Activated naive CD4-positive, alpha-beta T cell treated with anti-CD3 and anti-CD28 coated beads, Interleukin-2, amount 10 ng/mL, durations not matched to agents 7 days and 5 days (primary cell): ENCODE data around the gene SART3.
"Not testable (repeated sequence)": the region's sequence is repeated elsewhere in the genome, so short reads cannot be mapped to it uniquely, and the experiment has no call there.

Experiments
- CTCF ChIA-PET: fragments of 350-600 bp; sonication (Branson Sonifier 250); formaldehyde crosslinking; loops from one replicate; lab custom pipeline; 2021; ENCODE audit warnings: antibody characterized with exemption; lab: Charles Lee
- DNase-seq: peaks from one replicate; pipeline ENCODE4 v3.0.0-alpha.2; 2020
- H3K27ac Mint-ChIP-seq: one replicate; pipeline ENCODE4 v1.8.0; 2021; ENCODE audit warnings: mild to moderate bottlenecking, moderate library complexity, mixed read lengths
- H3K27me3 Mint-ChIP-seq: one replicate; pipeline ENCODE4 v1.8.0; 2021; ENCODE audit warnings: mild to moderate bottlenecking, mixed read lengths
- H3K36me3 Mint-ChIP-seq: one replicate; pipeline ENCODE4 v1.8.0; 2021; ENCODE audit warnings: mixed read lengths
- H3K4me1 Mint-ChIP-seq: one replicate; pipeline ENCODE4 v1.8.0; 2021; ENCODE audit warnings: mixed read lengths
- H3K4me3 Mint-ChIP-seq: one replicate; pipeline ENCODE4 v1.8.0; 2021; ENCODE audit warnings: mild to moderate bottlenecking, moderate library complexity, mixed read lengths
- H3K9me3 Mint-ChIP-seq: one replicate; pipeline ENCODE4 v1.8.0; 2021; ENCODE audit warnings: mixed read lengths

The SART3 gene

DNA sequence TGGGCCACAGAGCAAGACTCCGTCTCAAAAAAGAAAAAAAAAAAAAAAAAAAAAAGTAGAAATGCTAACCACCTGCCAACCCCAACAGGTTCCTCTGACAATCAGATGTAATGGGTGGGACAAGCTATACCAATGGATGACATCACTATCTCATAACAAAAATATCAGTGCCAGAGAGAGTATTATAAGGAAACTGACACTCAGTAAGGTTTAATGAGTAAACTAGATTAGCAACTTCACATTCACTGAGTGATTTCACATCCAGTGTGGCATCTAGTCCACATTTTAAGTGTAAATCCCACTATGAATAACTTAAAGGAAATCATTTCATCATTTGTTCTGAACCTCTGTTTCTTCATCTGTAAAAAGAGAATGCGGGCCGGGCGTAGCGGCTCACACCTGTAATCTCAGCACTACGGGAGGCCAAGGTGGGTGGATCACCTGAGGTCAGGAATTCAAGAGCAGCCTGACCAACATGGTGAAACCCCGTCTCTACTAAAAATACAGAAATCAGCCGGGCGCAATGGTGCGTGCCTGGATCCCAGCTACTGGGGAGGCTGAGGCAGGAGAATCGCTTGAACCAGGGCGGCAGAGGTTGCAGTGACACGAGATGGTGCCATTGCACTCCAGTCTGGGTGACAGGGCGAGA lies 1.8 kb downstream of the SART3 start:
- Mint-ChIP-seq H3K4me3 (peak overlapping the region; percentile 98), H3K9me3 (no peaks in the 10 kb centered on the region), H3K27me3 (no peaks in the 10 kb centered on the region), H3K27ac (peak overlapping the region; percentile 97), H3K36me3 (peaks cover 29% of the 10 kb centered on the region), H3K4me1 (peaks cover 65% of the 10 kb centered on the region)
- DNase-seq = no peak
- CTCF ChIA-PET = interaction anchor here (15.3 kb wide), 1 partner anchor 60 kb away, joined by 268 read pairs; no protein-coding TSS in a partner anchor

DNA sequence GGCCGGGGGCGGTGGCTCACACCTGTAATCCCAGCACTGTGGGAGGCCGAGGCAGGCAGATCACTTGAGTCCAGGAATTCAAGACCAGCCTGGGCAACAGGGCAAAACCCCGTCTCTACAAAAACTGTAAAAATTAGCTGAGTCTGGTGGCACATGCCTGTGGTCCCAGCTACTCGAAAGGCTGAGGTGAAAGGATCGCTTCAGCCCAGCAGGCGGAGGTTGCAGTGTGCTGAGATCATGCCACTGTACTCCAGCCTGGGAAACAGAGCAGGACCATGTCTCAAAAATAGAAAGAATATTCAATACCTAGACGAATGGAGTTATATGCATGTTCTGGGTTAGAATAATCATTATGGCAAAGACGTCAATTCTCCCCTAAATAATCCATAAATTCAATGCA lies 5.6 kb downstream of the SART3 start:
- H3K27ac Mint-ChIP-seq, H3K9me3 Mint-ChIP-seq, H3K27me3 Mint-ChIP-seq, DNase-seq, H3K4me3 Mint-ChIP-seq: not testable (repeated sequence)
- CTCF ChIA-PET = interaction anchor here (3.0 kb wide), 1 partner anchor 62 kb away, joined by 13 read pairs; no protein-coding TSS in a partner anchor
- Mint-ChIP-seq H3K36me3 (peaks cover 42% of the 10 kb centered on the region), H3K4me1 (peaks cover 78% of the 10 kb centered on the region)

DNA sequence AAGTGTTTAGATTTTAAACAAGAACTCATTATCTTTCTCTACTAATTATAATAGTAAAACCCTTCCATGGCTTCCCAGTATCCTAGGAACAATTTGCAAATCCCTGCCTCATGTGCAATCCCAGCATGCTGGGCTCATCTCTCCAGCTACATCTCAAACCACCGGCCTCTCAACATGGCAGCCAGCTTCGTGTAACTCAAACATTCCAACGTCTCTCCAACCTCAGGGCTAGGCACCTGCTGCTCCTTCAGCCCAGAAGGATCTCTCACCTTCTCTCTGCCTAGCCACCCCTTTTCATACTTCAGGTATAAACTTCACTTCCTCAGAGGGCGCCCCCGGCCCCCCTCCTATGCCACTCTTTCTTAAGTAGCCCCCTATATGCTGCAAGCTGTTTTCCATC lies 7.2 kb downstream of the SART3 start:
- Mint-ChIP-seq H3K27me3 (no peaks in the 10 kb centered on the region), H3K27ac (peak overlapping the region; percentile 69), H3K4me1 (peaks cover 67% of the 10 kb centered on the region), H3K36me3 (peaks cover 45% of the 10 kb centered on the region), H3K9me3 (no peaks in the 10 kb centered on the region), H3K4me3 (no peak overlapping the region)
- DNase-seq = no peak
- CTCF ChIA-PET = no interaction called here

DNA sequence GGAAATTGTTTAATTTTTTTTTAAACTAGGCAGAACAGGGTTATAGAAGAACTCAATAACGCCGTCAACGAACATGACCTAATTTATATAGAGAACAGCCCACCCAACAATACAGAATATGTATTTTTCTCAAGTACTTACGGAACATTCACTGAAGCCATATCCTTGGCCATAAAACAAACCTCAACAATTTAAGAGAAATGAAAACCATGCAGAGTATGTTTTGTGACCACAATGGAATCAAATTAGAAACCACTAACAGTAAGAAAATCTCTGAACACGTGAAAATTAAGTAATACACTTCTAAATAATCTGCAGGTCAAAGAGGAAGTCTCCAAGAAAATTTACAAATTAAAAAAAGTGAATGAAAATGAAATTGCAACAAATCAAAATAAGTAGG lies 9.4 kb downstream of the SART3 start:
- Mint-ChIP-seq H3K9me3 (no peaks in the 10 kb centered on the region), H3K27me3 (no peaks in the 10 kb centered on the region), H3K36me3 (peaks cover 47% of the 10 kb centered on the region), H3K27ac (no peak overlapping the region), H3K4me1 (peaks cover 52% of the 10 kb centered on the region), H3K4me3 (no peak overlapping the region)
- CTCF ChIA-PET = no interaction called here
- no peak for DNase-seq

DNA sequence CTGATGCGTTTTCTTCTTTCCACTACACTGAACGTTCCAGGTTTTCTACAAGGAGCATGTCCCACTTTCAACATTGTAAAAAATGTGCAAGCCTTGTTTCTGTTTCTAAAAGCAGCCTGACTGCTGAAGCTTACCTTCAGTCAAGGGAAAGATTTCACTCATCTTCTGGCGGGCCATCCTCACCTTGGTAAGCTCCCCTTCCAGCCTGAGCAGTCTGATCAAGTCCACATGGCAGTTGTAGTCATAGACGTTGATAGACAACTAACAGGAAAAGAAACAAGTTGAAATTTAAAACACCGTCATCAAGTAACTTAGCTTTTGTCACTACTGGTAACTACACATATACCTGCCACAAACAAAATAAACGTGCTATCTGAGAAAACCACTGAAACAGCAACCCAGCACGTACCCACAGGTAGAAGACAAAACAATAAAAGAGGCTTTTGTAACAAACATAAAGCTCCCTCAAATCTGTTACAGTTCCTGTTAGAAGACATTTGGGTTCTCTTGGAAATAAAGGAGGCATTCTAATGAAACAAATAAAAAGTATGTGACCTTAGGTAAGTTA lies 11.9 kb downstream of the SART3 start:
- Mint-ChIP-seq H3K4me1 (peaks cover 35% of the 10 kb centered on the region), H3K27me3 (no peaks in the 10 kb centered on the region), H3K36me3 (peaks cover 48% of the 10 kb centered on the region), H3K9me3 (no peaks in the 10 kb centered on the region), H3K4me3 (no peak overlapping the region), H3K27ac (no peak overlapping the region)
- no peak for DNase-seq
- CTCF ChIA-PET = interaction anchor here (1.5 kb wide), 1 partner anchor 11 kb away, joined by 3 read pairs; no protein-coding TSS in a partner anchor

DNA sequence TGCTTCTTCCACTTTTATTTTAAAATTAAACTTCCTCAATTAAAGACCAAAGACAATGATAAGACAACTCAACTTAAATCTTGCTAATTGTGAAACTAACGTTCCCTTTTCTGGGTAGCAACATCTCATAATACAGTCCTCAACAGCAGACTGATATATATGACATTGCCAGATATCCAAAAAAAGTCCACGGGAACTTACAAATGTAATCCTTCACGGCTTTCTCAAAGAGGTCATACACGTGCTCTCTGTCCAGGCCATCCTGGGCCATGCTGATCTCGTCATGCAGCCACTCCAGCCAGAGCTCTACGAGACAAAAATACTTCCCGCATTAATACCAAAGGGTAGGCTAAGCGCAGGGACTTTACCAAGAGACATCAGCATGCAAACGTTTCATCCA lies 13.3 kb downstream of the SART3 start:
- no peak for DNase-seq
- Mint-ChIP-seq H3K4me1 (peaks cover 23% of the 10 kb centered on the region), H3K4me3 (no peak overlapping the region), H3K9me3 (no peaks in the 10 kb centered on the region), H3K27ac (no peak overlapping the region), H3K36me3 (peaks cover 51% of the 10 kb centered on the region), H3K27me3 (no peaks in the 10 kb centered on the region)
- CTCF ChIA-PET = interaction anchor here (1.5 kb wide), 1 partner anchor 13 kb away, joined by 3 read pairs; no protein-coding TSS in a partner anchor

DNA sequence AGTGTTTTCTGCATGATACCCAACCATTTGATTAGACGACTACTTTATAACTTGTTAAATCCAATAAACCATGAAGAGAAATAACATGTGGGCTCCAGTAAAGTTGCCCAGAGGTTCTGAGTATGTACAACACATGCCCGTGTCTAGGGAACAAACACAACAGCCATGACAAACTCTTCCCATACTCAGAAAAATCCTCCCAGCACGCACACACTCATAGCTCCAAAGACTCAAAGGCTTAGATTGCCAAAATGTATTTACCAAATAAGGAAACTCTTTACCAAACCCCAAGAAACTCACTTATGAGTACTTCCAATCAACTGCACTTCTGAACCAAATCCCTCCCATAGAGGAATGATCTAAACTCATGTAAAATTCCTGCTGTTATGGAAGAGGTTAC lies 17.3 kb downstream of the SART3 start:
- peaks cover 53% of the 10 kb centered on the region for H3K36me3 Mint-ChIP-seq
- DNase-seq = no peak
- H3K4me1 Mint-ChIP-seq = no peaks in the 10 kb centered on the region
- no peaks in the 10 kb centered on the region for H3K9me3 Mint-ChIP-seq
- no peak overlapping the region for H3K4me3 Mint-ChIP-seq
- no peak overlapping the region for H3K27ac Mint-ChIP-seq
- CTCF ChIA-PET = no interaction called here
- no peaks in the 10 kb centered on the region for H3K27me3 Mint-ChIP-seq

DNA sequence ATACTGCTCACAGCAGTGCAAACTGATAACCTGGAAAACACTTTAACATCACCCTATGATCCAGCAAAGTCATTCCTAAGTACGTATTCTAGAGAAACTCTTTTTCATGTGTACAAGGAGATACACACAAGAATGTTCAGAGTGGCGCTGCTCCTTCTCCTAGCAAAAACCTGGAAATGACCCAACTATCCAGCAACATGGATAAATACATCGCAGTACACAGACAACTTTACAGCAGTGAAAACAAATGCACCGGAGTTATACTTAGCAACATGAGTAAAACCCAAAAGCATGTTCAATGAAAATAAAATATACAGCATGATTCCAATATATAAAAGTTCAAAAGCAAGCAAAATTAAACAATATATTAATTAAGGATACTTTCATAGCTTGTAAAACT lies 18.7 kb downstream of the SART3 start:
- Mint-ChIP-seq H3K27me3 (no peaks in the 10 kb centered on the region), H3K4me3 (no peak overlapping the region), H3K27ac (no peak overlapping the region), H3K9me3 (no peaks in the 10 kb centered on the region), H3K4me1 (no peaks in the 10 kb centered on the region), H3K36me3 (peaks cover 57% of the 10 kb centered on the region)
- no peak for DNase-seq
- CTCF ChIA-PET = no interaction called here

DNA sequence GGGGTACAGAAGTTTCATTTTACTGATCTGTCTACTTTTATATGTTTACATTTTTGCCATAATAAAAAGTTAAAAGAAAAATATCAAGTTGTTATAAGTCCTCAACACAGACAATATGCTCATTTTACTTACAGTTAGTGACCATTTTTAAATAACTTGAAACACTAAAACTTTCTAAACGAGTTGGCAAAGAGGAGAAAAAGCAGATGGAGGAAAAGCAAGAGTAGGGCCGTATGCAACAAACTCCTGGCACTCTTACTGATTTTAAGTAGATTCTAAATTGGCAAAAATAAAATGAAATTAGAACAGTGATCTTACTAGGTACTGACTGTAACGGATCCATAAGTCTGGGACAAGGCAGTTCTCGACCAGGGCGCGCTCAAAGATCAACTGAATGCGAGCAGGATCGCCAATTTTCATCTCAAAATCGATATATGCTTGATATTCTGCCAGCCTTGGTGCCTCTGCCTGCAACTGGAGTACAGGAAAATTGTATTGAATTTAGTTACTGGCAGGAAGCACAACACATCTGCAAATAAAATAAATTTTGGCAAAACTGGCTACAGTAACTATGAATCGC lies 22.3 kb downstream of the SART3 start:
- Mint-ChIP-seq H3K4me1 (no peaks in the 10 kb centered on the region), H3K9me3 (no peaks in the 10 kb centered on the region), H3K27ac (no peak overlapping the region), H3K4me3 (no peak overlapping the region), H3K36me3 (peaks cover 65% of the 10 kb centered on the region), H3K27me3 (no peaks in the 10 kb centered on the region)
- no peak for DNase-seq
- CTCF ChIA-PET = no interaction called here

DNA sequence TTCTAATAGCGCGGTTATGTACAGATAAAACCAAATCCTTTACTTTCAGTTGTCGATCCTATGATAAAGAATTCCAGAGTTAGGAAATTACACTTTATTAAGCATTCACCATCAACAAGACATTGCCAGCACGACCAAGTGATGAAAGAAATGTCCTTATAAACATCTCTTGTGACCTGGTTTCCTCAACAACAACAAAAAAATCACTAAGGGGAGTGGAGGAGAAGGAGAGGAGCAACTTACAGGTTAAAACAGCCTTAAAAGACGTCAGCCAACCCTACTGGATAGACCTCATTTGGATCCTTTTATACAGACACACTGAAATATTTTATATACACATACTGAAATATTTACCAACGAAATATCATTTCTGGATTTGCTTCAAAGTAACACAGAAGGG lies 22.8 kb downstream of the SART3 start:
- Mint-ChIP-seq H3K4me1 (no peaks in the 10 kb centered on the region), H3K36me3 (peaks cover 61% of the 10 kb centered on the region), H3K27me3 (no peaks in the 10 kb centered on the region), H3K4me3 (no peak overlapping the region), H3K27ac (peak overlapping the region; percentile 55), H3K9me3 (no peaks in the 10 kb centered on the region)
- CTCF ChIA-PET = no interaction called here
- no peak for DNase-seq

DNA sequence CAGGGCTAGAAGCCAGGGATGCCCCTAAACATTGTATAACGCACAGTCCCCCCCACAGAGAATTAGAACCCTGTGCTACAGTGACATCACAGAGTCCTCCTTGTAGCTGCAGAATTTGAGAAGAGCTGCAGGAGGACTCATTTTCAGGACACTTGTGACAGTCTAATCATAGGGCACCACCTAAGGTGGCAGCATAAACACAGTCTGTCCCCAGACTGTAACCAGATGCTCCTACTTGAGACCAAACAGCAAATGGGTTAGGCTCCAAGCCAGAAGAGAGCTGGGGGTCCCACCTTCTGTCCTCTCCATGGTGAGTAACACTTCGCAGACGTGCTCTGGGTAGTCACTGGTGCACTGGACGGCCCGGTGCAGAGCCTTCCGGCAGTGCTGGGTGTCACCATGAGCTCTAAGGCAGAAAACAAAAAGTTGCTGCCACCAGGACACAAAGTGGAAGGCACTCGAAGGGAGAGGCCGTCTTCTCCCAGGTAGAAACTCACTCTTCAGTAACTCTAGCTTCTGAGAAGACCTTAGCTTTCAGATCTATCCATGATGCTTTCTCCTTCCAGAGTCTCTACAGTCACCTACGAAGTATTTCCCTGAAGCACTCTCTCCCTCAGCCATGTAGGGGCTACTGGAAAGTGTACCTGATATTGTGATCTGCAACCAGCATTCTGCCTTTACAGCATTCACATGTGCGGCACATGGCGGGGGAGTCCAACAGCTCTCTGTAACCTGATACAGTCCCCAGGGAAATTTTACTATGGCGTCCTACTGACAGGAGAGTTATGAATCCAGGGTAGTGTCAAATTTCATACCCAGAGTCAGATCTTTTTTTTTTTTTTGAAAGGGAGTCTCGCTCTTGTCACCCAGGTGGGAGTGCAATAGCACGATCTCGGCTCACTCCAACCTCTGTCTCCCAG lies 28.8 kb downstream of the SART3 start:
- no peak for DNase-seq
- H3K9me3 Mint-ChIP-seq = no peaks in the 10 kb centered on the region
- CTCF ChIA-PET = interaction anchor here (0.7 to 1.9 kb wide), 4 partner anchors 29 to 272 kb away, joined by 3 to 4 read pairs (median 3); partner anchors contain the start of genes ISCU and SART3
- H3K27ac Mint-ChIP-seq = no peak overlapping the region
- H3K27me3 Mint-ChIP-seq = no peaks in the 10 kb centered on the region
- H3K4me1 Mint-ChIP-seq = peaks cover 6% of the 10 kb centered on the region
- peaks cover 64% of the 10 kb centered on the region for H3K36me3 Mint-ChIP-seq
- no peak overlapping the region for H3K4me3 Mint-ChIP-seq

DNA sequence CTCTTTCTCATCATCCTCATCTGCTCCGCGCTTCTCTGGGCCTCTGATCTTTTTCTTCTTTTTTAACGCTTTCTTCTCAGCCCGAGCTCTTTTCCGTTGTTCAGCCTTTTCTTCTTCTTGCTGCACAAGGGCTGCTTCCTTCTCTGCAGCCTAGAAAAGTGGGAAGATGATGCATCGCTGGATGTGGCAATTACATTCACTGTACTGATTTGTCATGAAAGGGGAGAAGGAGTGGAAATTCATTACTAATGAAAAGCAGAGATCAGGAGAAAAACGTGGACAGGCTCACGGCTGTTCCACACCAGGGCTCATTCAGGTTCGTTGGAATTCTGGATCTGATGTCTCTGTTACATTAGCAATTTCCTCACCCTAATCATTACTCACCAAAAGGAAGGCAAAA lies 30.8 kb downstream of the SART3 start:
- no peak overlapping the region for H3K4me3 Mint-ChIP-seq
- CTCF ChIA-PET = interaction anchor here (1.2 kb wide), 1 partner anchor 18 kb away, joined by 3 read pairs; no protein-coding TSS in a partner anchor
- peaks cover 63% of the 10 kb centered on the region for H3K36me3 Mint-ChIP-seq
- no peak overlapping the region for H3K27ac Mint-ChIP-seq
- no peaks in the 10 kb centered on the region for H3K9me3 Mint-ChIP-seq
- peaks cover 11% of the 10 kb centered on the region for H3K4me1 Mint-ChIP-seq
- DNase-seq = no peak
- no peaks in the 10 kb centered on the region for H3K27me3 Mint-ChIP-seq

DNA sequence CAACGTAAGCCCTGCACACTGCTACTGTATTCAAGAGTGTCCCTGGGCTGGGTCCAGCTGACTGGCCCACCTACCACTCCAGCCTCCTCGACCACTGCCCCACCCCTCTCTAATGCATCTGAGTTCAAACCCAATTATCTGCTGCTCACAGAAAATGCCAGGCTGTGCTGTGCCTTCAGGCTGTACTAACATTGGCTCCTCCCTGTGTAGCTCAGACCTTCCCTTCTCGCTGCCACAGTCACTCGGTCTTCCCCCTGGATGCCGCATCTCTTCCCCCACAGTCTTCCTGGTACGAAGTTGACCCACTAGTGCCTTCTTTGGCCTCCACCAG lies 33.8 kb downstream of the SART3 start:
- Mint-ChIP-seq H3K36me3 (peaks cover 68% of the 10 kb centered on the region), H3K27me3 (no peaks in the 10 kb centered on the region), H3K9me3 (no peaks in the 10 kb centered on the region), H3K4me3 (no peak overlapping the region), H3K27ac (peak overlapping the region; percentile 67), H3K4me1 (peaks cover 11% of the 10 kb centered on the region)
- CTCF ChIA-PET = no interaction called here
- no peak for DNase-seq

DNA sequence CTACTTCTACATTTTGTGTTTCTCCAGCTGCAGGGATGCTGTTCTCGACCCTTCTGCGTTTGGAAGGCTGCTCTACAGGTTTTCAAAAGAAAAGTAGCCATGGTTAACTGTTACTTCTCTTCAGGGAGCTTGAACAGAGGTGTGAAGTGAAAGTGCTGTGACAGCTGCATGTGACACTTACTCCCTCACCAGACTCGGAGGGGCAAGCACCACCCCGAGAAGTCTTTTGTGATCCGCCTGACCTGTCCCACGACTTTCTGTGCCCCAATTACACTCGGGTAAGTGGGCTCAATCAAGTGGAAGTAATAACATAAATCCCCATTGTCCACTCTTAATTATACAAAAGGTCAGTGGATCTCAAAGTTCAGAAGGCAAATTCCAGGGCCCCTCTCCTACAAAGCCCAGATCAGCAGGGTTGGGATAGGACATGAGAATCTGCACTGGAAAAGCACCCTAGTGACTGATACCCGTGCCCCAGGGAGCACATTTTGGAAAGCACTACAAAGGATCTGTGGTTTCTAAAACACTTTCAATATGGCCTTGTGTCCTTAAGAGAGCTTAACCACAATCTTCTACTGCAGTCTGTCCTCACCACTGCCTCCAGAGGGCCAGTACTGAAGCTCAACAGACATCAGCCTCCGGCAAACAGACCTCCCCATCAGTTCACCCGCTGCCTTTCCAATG lies 34.3 kb downstream of the SART3 start:
- peak overlapping the region; percentile 67 for H3K27ac Mint-ChIP-seq
- no peaks in the 10 kb centered on the region for H3K9me3 Mint-ChIP-seq
- peaks cover 11% of the 10 kb centered on the region for H3K4me1 Mint-ChIP-seq
- DNase-seq = no peak
- H3K4me3 Mint-ChIP-seq = no peak overlapping the region
- H3K36me3 Mint-ChIP-seq = peaks cover 73% of the 10 kb centered on the region
- no peaks in the 10 kb centered on the region for H3K27me3 Mint-ChIP-seq
- CTCF ChIA-PET = no interaction called here
